Activated B cell treated with CpG ODN at 0.5 μM for 24 hours (primary cell): Measurements from ENCODE around the gene TMEM132D. TPM values are rescaled to one million over a fixed set of nuclear protein-coding genes. Genes with fewer than 3 reads are reported as not detected.

Experiments
- ATAC-seq: fragments of 200-7000 bp; cut with Tn5 transposase; one replicate; pipeline ENCODE4 v1.10.0; 2021; ENCODE audit warnings: low read depth, mild to moderate bottlenecking, moderate library complexity
- CTCF ChIA-PET: fragments of 350-600 bp; sonication (Branson Sonifier 250); formaldehyde crosslinking; loops from one replicate; lab custom pipeline; 2021; ENCODE audit warnings: antibody characterized with exemption; lab: Charles Lee
- POLR2A ChIA-PET: fragments of 350-600 bp; sonication (Branson Sonifier 250); formaldehyde crosslinking; loops from one replicate; lab custom pipeline; 2021; ENCODE audit warnings: antibody characterized with exemption; lab: Charles Lee
- DNase-seq: peaks from one replicate; pipeline ENCODE4 v3.0.0; 2022
- H3K27ac Mint-ChIP-seq: one replicate; pipeline ENCODE4 v1.8.0; 2020; ENCODE audit warnings: mixed read lengths
- H3K27me3 Mint-ChIP-seq: one replicate; pipeline ENCODE4 v1.8.0; 2021; ENCODE audit warnings: mixed read lengths
- H3K36me3 Mint-ChIP-seq: one replicate; pipeline ENCODE4 v1.8.0; 2021; ENCODE audit warnings: low read depth, mixed read lengths
- H3K4me1 Mint-ChIP-seq: one replicate; pipeline ENCODE4 v1.8.0; 2021; ENCODE audit warnings: mixed read lengths
- H3K4me3 Mint-ChIP-seq: one replicate; pipeline ENCODE4 v1.8.0; 2020; ENCODE audit warnings: mild to moderate bottlenecking, mixed read lengths
- H3K9me3 Mint-ChIP-seq: one replicate; pipeline ENCODE4 v1.8.0; 2020; ENCODE audit warnings: mixed read lengths
- CTCF ChIP-seq: fragments of 200-600 bp; IDR thresholded peaks from one replicate; pipeline ENCODE4 v1.8.0; 2022; ENCODE audit warnings: antibody characterized with exemption, mild to moderate bottlenecking
- intact Hi-C: fragments of 100-400 bp; cut with micrococcal nuclease; formaldehyde crosslinking; loops from one replicate; pipeline ENCODE4 v1.15.1; 2024
- total RNA-seq: library from RNA; stranded (reverse); gene quantifications from 2 replicates; pipeline ENCODE4 v1.2.3, GENCODE V29; 2022

Gene TMEM132D
- total RNA-seq, 1 donor from 2014 or later = not detected

GRCh38 chr12:129670256-129670920 lies 233.4 kb downstream of the TMEM132D start:
- no peak for ATAC-seq
- no peak overlapping the region for H3K27ac Mint-ChIP-seq
- H3K4me3 Mint-ChIP-seq = no peak overlapping the region
- H3K9me3 Mint-ChIP-seq = peaks cover 5% of the 10 kb centered on the region
- intact Hi-C loops = no loop called here
- TF ChIP-seq CTCF = no peak
- ChIA-PET CTCF (no interaction called here), POLR2A (no interaction called here)
- no peaks in the 10 kb centered on the region for H3K27me3 Mint-ChIP-seq
- no peaks in the 10 kb centered on the region for H3K36me3 Mint-ChIP-seq
- no peaks in the 10 kb centered on the region for H3K4me1 Mint-ChIP-seq
- no peak for DNase-seq

- TF ChIP-seq CTCF = no peak
- Mint-ChIP-seq H3K27me3 (no peaks in the 10 kb centered on the region), H3K4me3 (no peak overlapping the region), H3K36me3 (no peaks in the 10 kb centered on the region), H3K4me1 (no peaks in the 10 kb centered on the region), H3K27ac (no peak overlapping the region), H3K9me3 (peaks cover 8% of the 10 kb centered on the region)
- DNase-seq = no peak
- POLR2A ChIA-PET = no interaction called here
- intact Hi-C loops = no loop called here
- no peak for ATAC-seq
- CTCF ChIA-PET = no interaction called here
Measured at GRCh38 chr12:129665414-129665813, 238.4 kb downstream of the TMEM132D start.

- DNase-seq (no peak), ATAC-seq (no peak)
- ChIA-PET CTCF (no interaction called here), POLR2A (no interaction called here)
- H3K27me3 Mint-ChIP-seq = no peaks in the 10 kb centered on the region
- no peak overlapping the region for H3K4me3 Mint-ChIP-seq
- no peaks in the 10 kb centered on the region for H3K36me3 Mint-ChIP-seq
- no peak overlapping the region for H3K27ac Mint-ChIP-seq
- TF ChIP-seq CTCF = no peak
- intact Hi-C loops = no loop called here
- H3K9me3 Mint-ChIP-seq = peaks cover 3% of the 10 kb centered on the region
- no peaks in the 10 kb centered on the region for H3K4me1 Mint-ChIP-seq
Measured at GRCh38 chr12:129662234-129662633, 241.6 kb downstream of the TMEM132D start.

- DNase-seq (no peak), ATAC-seq (no peak)
- H3K36me3 Mint-ChIP-seq = no peaks in the 10 kb centered on the region
- no peak overlapping the region for H3K4me3 Mint-ChIP-seq
- TF ChIP-seq CTCF = no peak
- intact Hi-C loops = no loop called here
- H3K27me3 Mint-ChIP-seq = no peaks in the 10 kb centered on the region
- POLR2A ChIA-PET = no interaction called here
- H3K27ac Mint-ChIP-seq = no peak overlapping the region
- no peaks in the 10 kb centered on the region for H3K4me1 Mint-ChIP-seq
- CTCF ChIA-PET = no interaction called here
- H3K9me3 Mint-ChIP-seq = peaks cover 3% of the 10 kb centered on the region
Measured at GRCh38 chr12:129660946-129661345, 242.9 kb downstream of the TMEM132D start.

- Mint-ChIP-seq H3K27ac (no peak overlapping the region), H3K27me3 (no peaks in the 10 kb centered on the region), H3K4me1 (no peaks in the 10 kb centered on the region), H3K4me3 (no peak overlapping the region), H3K36me3 (no peaks in the 10 kb centered on the region), H3K9me3 (peaks cover 3% of the 10 kb centered on the region)
- DNase-seq (no peak), ATAC-seq (no peak)
- TF ChIP-seq CTCF = no peak
- intact Hi-C loops = no loop called here
- ChIA-PET POLR2A (no interaction called here), CTCF (no interaction called here)
Measured at GRCh38 chr12:129659961-129660622, 243.7 kb downstream of the TMEM132D start.
